ENCODE results near the gene SHISA2.
"Not testable (repeated sequence)": the region's sequence is repeated elsewhere in the genome, so short reads cannot be mapped to it uniquely, and the experiment has no call there.

The SHISA2 gene

GRCh38 chr13:26075498-26075897 lies 23.7 kb upstream of the SHISA2 start:
- Histone ChIP-seq H3F3A (ENCODE audit: low read depth) (no peaks in the 10 kb centered on the region), H3K4me2 (ENCODE audit: low read depth, low read length, poor library complexity, severe bottlenecking) (no peak overlapping the region), H3K4me1 (ENCODE audit: insufficient read depth, low read length, poor library complexity, severe bottlenecking) (peaks cover 5% of the 10 kb centered on the region), H3K79me2 (ENCODE audit: insufficient read depth, low read length) (no peaks in the 10 kb centered on the region), H4K20me1 (ENCODE audit: insufficient read depth, low read length, poor library complexity, severe bottlenecking) (no peaks in the 10 kb centered on the region), H3K9me2 (replicated peaks; ENCODE audit: low read depth, low read length) (no peaks in the 10 kb centered on the region), H3K9me3 (ENCODE audit: insufficient read depth, low read depth, low read length) (no peaks in the 10 kb centered on the region), H3K27me3 (ENCODE audit: insufficient read depth, low read length, poor library complexity, severe bottlenecking) (peaks cover 11% of the 10 kb centered on the region), H3K36me3 (ENCODE audit: insufficient read depth, low read length) (no peaks in the 10 kb centered on the region), H3K9ac (ENCODE audit: low read depth, low read length, poor library complexity, severe bottlenecking) (no peak overlapping the region), H3K4me3 (ENCODE audit: low read length, poor library complexity, severe bottlenecking) (no peak overlapping the region), H2AFZ (ENCODE audit: low read length) (no peak overlapping the region)
- TF ChIP-seq EZH2phosphoT487 (IDR thresholded peaks at IDR 0.05; ENCODE audit: borderline replicate concordance) = no peak
- no peak for TF ChIP-seq CTCF (conservative IDR thresholded peaks at IDR 0.05; ENCODE audit: low read length)

GRCh38 chr13:26074706-26075105 lies 22.9 kb upstream of the SHISA2 start:
- Histone ChIP-seq H3K27me3 (ENCODE audit: insufficient read depth, low read length, poor library complexity, severe bottlenecking) (peaks cover 3% of the 10 kb centered on the region), H4K20me1 (ENCODE audit: insufficient read depth, low read length, poor library complexity, severe bottlenecking) (no peaks in the 10 kb centered on the region), H3F3A (ENCODE audit: low read depth) (no peaks in the 10 kb centered on the region), H3K79me2 (ENCODE audit: insufficient read depth, low read length) (no peaks in the 10 kb centered on the region), H3K9me2 (replicated peaks; ENCODE audit: low read depth, low read length) (no peaks in the 10 kb centered on the region), H3K4me3 (ENCODE audit: low read length, poor library complexity, severe bottlenecking) (no peak overlapping the region), H3K9me3 (ENCODE audit: insufficient read depth, low read depth, low read length) (no peaks in the 10 kb centered on the region), H3K36me3 (ENCODE audit: insufficient read depth, low read length) (no peaks in the 10 kb centered on the region), H3K4me2 (ENCODE audit: low read depth, low read length, poor library complexity, severe bottlenecking) (no peak overlapping the region), H3K9ac (ENCODE audit: low read depth, low read length, poor library complexity, severe bottlenecking) (no peak overlapping the region), H3K4me1 (ENCODE audit: insufficient read depth, low read length, poor library complexity, severe bottlenecking) (peaks cover 5% of the 10 kb centered on the region), H2AFZ (ENCODE audit: low read length) (no peak overlapping the region)
- TF ChIP-seq CTCF (conservative IDR thresholded peaks at IDR 0.05; ENCODE audit: low read length) = no peak
- TF ChIP-seq EZH2phosphoT487 (IDR thresholded peaks at IDR 0.05; ENCODE audit: borderline replicate concordance) = no peak

GRCh38 chr13:26072335-26072734 lies 20.5 kb upstream of the SHISA2 start:
- H3K9me2 ChIP-seq (replicated peaks; ENCODE audit: low read depth, low read length); H3K27me3 ChIP-seq (ENCODE audit: insufficient read depth, low read length, poor library complexity, severe bottlenecking); H4K20me1 ChIP-seq (ENCODE audit: insufficient read depth, low read length, poor library complexity, severe bottlenecking); H3F3A ChIP-seq (ENCODE audit: low read depth); H3K9ac ChIP-seq (ENCODE audit: low read depth, low read length, poor library complexity, severe bottlenecking); H2AFZ ChIP-seq (ENCODE audit: low read length); H3K79me2 ChIP-seq (ENCODE audit: insufficient read depth, low read length); H3K4me3 ChIP-seq (ENCODE audit: low read length, poor library complexity, severe bottlenecking); H3K4me2 ChIP-seq (ENCODE audit: low read depth, low read length, poor library complexity, severe bottlenecking); H3K36me3 ChIP-seq (ENCODE audit: insufficient read depth, low read length); H3K9me3 ChIP-seq (ENCODE audit: insufficient read depth, low read depth, low read length): not testable (repeated sequence)
- peaks cover 12% of the 10 kb centered on the region for H3K4me1 ChIP-seq (ENCODE audit: insufficient read depth, low read length, poor library complexity, severe bottlenecking)

- Histone ChIP-seq H3K9me2 (replicated peaks; ENCODE audit: low read depth, low read length) (no peaks in the 10 kb centered on the region), H3K4me2 (ENCODE audit: low read depth, low read length, poor library complexity, severe bottlenecking) (no peak overlapping the region), H3K27me3 (ENCODE audit: insufficient read depth, low read length, poor library complexity, severe bottlenecking) (no peaks in the 10 kb centered on the region), H4K20me1 (ENCODE audit: insufficient read depth, low read length, poor library complexity, severe bottlenecking) (no peaks in the 10 kb centered on the region), H3K36me3 (ENCODE audit: insufficient read depth, low read length) (no peaks in the 10 kb centered on the region), H2AFZ (ENCODE audit: low read length) (no peak overlapping the region), H3F3A (ENCODE audit: low read depth) (no peaks in the 10 kb centered on the region), H3K79me2 (ENCODE audit: insufficient read depth, low read length) (no peaks in the 10 kb centered on the region), H3K4me3 (ENCODE audit: low read length, poor library complexity, severe bottlenecking) (no peak overlapping the region), H3K9me3 (ENCODE audit: insufficient read depth, low read depth, low read length) (no peaks in the 10 kb centered on the region), H3K4me1 (ENCODE audit: insufficient read depth, low read length, poor library complexity, severe bottlenecking) (peaks cover 12% of the 10 kb centered on the region), H3K9ac (ENCODE audit: low read depth, low read length, poor library complexity, severe bottlenecking) (no peak overlapping the region)
- TF ChIP-seq EZH2phosphoT487 (IDR thresholded peaks at IDR 0.05; ENCODE audit: borderline replicate concordance) = no peak
- TF ChIP-seq CTCF (conservative IDR thresholded peaks at IDR 0.05; ENCODE audit: low read length) = no peak
Measured at GRCh38 chr13:26071691-26072090, 19.9 kb upstream of the SHISA2 start.

GRCh38 chr13:26069642-26070041 lies 17.8 kb upstream of the SHISA2 start:
- not testable (repeated sequence) for H3K4me3 ChIP-seq (ENCODE audit: low read length, poor library complexity, severe bottlenecking)

More at GRCh38 chr13:26069642-26070041, 17.8 kb upstream of the SHISA2 start:
- H3K9me3 ChIP-seq (ENCODE audit: insufficient read depth, low read depth, low read length); H2AFZ ChIP-seq (ENCODE audit: low read length); H3K4me2 ChIP-seq (ENCODE audit: low read depth, low read length, poor library complexity, severe bottlenecking); H3K27me3 ChIP-seq (ENCODE audit: insufficient read depth, low read length, poor library complexity, severe bottlenecking); H3K36me3 ChIP-seq (ENCODE audit: insufficient read depth, low read length); H3K9me2 ChIP-seq (replicated peaks; ENCODE audit: low read depth, low read length); H3F3A ChIP-seq (ENCODE audit: low read depth); H4K20me1 ChIP-seq (ENCODE audit: insufficient read depth, low read length, poor library complexity, severe bottlenecking); H3K4me1 ChIP-seq (ENCODE audit: insufficient read depth, low read length, poor library complexity, severe bottlenecking); H3K9ac ChIP-seq (ENCODE audit: low read depth, low read length, poor library complexity, severe bottlenecking); H3K79me2 ChIP-seq (ENCODE audit: insufficient read depth, low read length): not testable (repeated sequence)
